Prostate gland (tissue), 2 donors: ENCODE results near the gene CUX1. TPM values are rescaled to one million over a fixed set of nuclear protein-coding genes. Genes with fewer than 3 reads are reported as not detected.
"Not testable (repeated sequence)": the region's sequence is repeated elsewhere in the genome, so short reads cannot be mapped to it uniquely, and the experiment has no call there.

ENCODE experiments used
- DNase-seq: peaks from one replicate; pipeline ENCODE4 v3.0.0-alpha.2; 2019; ENCODE audit warnings: low spot score
- H3K27ac ChIP-seq, 2 donors: fragments of 200-600 bp; sonication (generic); 2 replicates each; pipeline ENCODE4 v1.5.1; 2017 to 2019
- H3K27me3 ChIP-seq: fragments of 200-600 bp; sonication (generic); replicated peaks from 2 replicates; pipeline ENCODE4 v1.5.1; 2019; ENCODE audit not compliant: insufficient read depth
- H3K36me3 ChIP-seq, 2 donors: fragments of 200-600 bp; sonication (generic); 1 replicate in 1 of 2; 2 replicates in 1 of 2; pipeline versions ENCODE4 v1.5.1 to v1.8.1; 2017 to 2019
- H3K4me1 ChIP-seq: fragments of 200-600 bp; sonication (generic); replicated peaks from 2 replicates; pipeline ENCODE4 v1.5.1; 2019
- H3K4me3 ChIP-seq, 2 donors: fragments of 200-600 bp; sonication (generic); 2 replicates each; pipeline ENCODE4 v1.5.1; 2017 to 2019
- H3K9me3 ChIP-seq: fragments of 200-600 bp; sonication (generic); 2 replicates; pipeline ENCODE4 v1.5.1; 2017
- CTCF ChIP-seq, 4 experiments: fragments of 200-600 bp in 2 of 4; fragments of 450-650 bp in 2 of 4; sonication (generic) in 2 of 4; IDR thresholded peaks; 1 replicate in 3 of 4; 2 replicates in 1 of 4; pipeline ENCODE4 v1.5.1; 2016 to 2019; ENCODE audit warnings: antibody characterized with exemption in 4 of 4, mild to moderate bottlenecking in 2 of 4, moderate library complexity in 2 of 4
- POLR2A ChIP-seq: fragments of 450-650 bp; IDR thresholded peaks from one replicate; pipeline ENCODE4 v1.6.1; 2016; ENCODE audit warnings: antibody characterized with exemption, mild to moderate bottlenecking
- POLR2AphosphoS5 ChIP-seq: sonication (generic); formaldehyde crosslinking; IDR thresholded peaks from one replicate; pipeline ENCODE4 v1.6.1; 2017; ENCODE audit warnings: antibody characterized with exemption
- WGBS: methylation state at CpG from one replicate; pipeline ENCODE4 v1.1.5; 2018; 5-methylcytosine and 5-hydroxymethylcytosine counted together
- intact Hi-C: fragments of 100-400 bp; cut with DNase I; formaldehyde crosslinking; loops from one replicate; pipeline ENCODE4 v1.14.2; 2022
- total RNA-seq, 2 donors: library from RNA; depleted of rRNA; stranded (reverse); fragments of >200 nt; gene quantifications; one replicate each; pipeline ENCODE4 v1.1.0, GENCODE V29; 2016

The CUX1 gene
- total RNA-seq, 2 donors from 2014 or later: 96.3 to 99.2 TPM

DNA sequence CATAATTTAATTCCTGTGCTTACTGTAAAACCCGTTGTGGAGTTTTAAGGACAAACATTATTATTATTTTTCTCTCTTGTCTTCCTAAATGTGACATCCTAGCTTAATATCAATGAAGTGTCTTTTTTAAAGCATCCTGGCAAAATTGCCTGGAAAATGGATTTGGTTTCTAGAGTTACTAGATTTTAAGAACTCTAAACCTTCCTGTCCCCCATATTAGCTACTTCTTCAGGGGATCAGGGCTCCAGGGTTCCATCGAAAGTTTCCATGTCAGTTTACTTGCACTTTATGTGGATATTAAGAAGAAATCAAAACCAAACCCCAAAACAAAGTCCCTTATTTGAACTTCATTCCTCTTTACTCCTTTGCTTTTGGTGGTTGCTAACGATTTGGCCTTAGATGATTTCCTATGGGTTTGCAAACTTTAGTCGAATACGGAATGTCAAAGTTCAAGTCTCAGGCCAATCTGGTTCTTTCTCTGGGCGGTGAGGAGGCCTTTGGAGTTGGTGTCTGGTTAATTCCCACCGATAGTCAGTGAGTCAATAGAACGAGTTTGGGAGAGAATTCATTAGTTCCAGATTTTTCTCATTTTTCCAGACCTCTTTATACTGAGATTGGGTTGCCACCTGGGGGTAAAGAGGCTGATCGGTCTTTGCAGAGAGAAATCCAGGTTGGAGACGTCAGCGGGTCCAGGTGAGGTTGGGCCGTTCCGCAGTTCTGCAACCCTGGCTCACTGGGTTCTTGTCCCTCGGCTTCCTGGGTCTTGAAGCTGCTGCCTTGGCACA, 1.1 kb downstream of the CUX1 start:
- Histone ChIP-seq H3K27ac (peak overlapping the region; percentile 15 to 17), H3K36me3 (no peaks in the 10 kb centered on the region)
- DNase-seq: no peak

DNA sequence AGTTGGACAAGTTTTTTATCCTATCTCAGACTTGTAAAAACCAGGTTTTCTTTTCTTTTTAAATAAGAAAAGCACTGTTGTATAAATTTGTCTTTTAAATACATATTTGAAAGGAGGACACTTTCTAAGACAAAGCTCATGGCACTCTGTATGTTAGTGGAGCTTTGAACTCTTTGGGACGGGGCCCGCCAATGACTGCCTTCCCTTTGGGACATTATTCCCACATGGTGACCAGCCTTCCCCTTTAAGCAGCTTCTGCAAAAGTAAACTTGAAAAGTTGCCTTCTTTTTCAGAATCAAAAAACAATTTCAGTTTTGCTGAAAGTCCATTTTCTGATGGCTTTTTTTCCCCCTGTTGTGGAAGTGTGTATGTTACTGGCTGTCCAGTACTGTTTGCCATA, 1.8 kb downstream of the CUX1 start:
- H3K27me3 ChIP-seq: no peaks in the 10 kb centered on the region
- no peaks in the 10 kb centered on the region for H3K9me3 ChIP-seq
- no peak overlapping the region for H3K4me3 ChIP-seq
- peak overlapping the region; percentile 15 to 17 for H3K27ac ChIP-seq
- no peaks in the 10 kb centered on the region for H3K36me3 ChIP-seq
- WGBS: 79% methylated on average over 2 of the region's 2 CpGs
- TF ChIP-seq POLR2AphosphoS5: no peak
- TF ChIP-seq POLR2A: no peak
- no peak for TF ChIP-seq CTCF (IDR thresholded peaks at IDR 0.05)
- no peak for DNase-seq
- H3K4me1 ChIP-seq: peaks cover 4% of the 10 kb centered on the region
- intact Hi-C loops: loop anchor here (5.0 to 10.0 kb wide), 3 partner anchors 76 to 418 kb away; no protein-coding TSS in a partner anchor

More for the DNA sequence above, 1.1 kb downstream of the CUX1 start:
- no peaks in the 10 kb centered on the region for H3K9me3 ChIP-seq
- intact Hi-C loops: loop anchor here (5.0 to 10.0 kb wide), 3 partner anchors 76 to 419 kb away; no protein-coding TSS in a partner anchor
- H3K27me3 ChIP-seq: no peaks in the 10 kb centered on the region
- peaks cover 4% of the 10 kb centered on the region for H3K4me1 ChIP-seq
- TF ChIP-seq CTCF (IDR thresholded peaks at IDR 0.05): no peak
- TF ChIP-seq POLR2A: no peak
- TF ChIP-seq POLR2AphosphoS5: no peak
- no peak overlapping the region for H3K4me3 ChIP-seq
- WGBS: 53% methylated on average over 14 of the region's 14 CpGs

DNA sequence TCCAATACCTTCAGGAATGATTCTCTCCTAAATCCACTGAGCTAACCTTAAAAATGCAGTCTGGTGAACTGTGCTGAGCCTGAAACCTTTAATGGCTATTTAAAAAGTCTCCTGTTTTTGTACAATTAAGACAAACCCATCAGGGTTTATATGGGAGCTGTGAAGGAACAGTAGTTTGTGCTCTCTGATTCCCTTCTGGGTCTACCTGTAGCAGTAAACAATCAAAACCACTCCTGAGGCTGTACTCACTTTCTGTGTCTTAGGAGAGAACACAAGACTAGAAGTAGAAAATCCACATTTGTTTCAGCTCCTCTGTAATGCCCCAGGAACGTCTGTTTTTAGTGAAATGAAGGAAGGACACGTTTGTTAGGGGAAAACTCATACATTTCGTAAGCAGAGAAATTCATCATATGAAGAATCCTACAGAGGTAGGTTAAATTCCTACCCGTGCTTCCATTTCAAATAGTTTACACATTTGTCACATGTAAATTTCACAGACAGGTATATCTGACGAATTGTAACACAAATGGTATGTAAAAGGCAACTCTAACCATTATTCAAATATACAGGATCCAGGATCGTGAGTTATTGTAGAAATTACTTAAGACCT, 2.6 kb downstream of the CUX1 start:
- intact Hi-C loops: loop anchor here (5.0 to 10.0 kb wide), 3 partner anchors 75 to 417 kb away; no protein-coding TSS in a partner anchor
- whole genome bisulfite sequencing: 72% methylated on average over 6 of the region's 6 CpGs
- H3K4me3 ChIP-seq: no peak overlapping the region
- H3K27ac ChIP-seq: no peak overlapping the region
- DNase-seq: no peak
- peaks cover 4% of the 10 kb centered on the region for H3K4me1 ChIP-seq
- no peaks in the 10 kb centered on the region for H3K27me3 ChIP-seq
- no peak for TF ChIP-seq POLR2AphosphoS5
- no peak for TF ChIP-seq POLR2A
- no peak for TF ChIP-seq CTCF (IDR thresholded peaks at IDR 0.05)
- H3K36me3 ChIP-seq: no peaks in the 10 kb centered on the region
- no peaks in the 10 kb centered on the region for H3K9me3 ChIP-seq

- Histone ChIP-seq H3K27me3 (no peaks in the 10 kb centered on the region), H3K36me3 (no peaks in the 10 kb centered on the region), H3K4me1 (peaks cover 4% of the 10 kb centered on the region), H3K9me3 (no peaks in the 10 kb centered on the region), H3K27ac (no peak overlapping the region), H3K4me3 (no peak overlapping the region)
- TF ChIP-seq POLR2AphosphoS5 (no peak), POLR2A (no peak), CTCF (IDR thresholded peaks at IDR 0.05) (no peak)
- WGBS: 67% methylated on average over 8 of the region's 8 CpGs
- DNase-seq: no peak
- intact Hi-C loops: no loop called here
These were observed 3.3 kb downstream of the CUX1 start for GRCh38 chr7:101820703-101821102.

DNA sequence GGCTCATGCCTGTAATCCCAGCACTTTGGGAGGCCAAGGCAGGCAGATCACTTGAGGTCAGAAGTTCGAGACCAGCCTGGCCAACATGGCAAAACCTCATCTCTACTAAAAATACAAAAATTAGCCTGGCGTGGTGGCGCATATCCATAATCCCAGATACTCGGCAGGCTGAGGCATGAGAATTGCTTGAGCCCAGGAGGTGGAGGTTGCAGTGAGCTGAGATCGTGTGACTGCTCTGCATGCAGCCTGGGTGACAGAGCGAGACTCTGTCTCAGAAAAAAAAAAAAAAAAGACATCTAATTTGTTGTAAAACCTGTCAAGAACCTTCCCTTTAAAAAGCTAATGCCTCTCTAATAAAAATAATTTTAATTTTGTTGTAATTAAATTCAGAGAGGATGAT, 5.2 kb downstream of the CUX1 start:
- H3K9me3 ChIP-seq, H3K4me1 ChIP-seq, H3K36me3 ChIP-seq, DNase-seq, H3K27me3 ChIP-seq, H3K27ac ChIP-seq, H3K4me3 ChIP-seq: not testable (repeated sequence)
- 75% methylated on average over 6 of the region's 6 CpGs for WGBS
- intact Hi-C loops: loop anchor here (2.0 kb wide), 1 partner anchor 34 kb away; no protein-coding TSS in a partner anchor
